GM20000 (cell line): ENCODE data around the gene PITPNM1.

Experiments
- DNase-seq: peaks from one replicate; pipeline ENCODE4 v3.0.0; 2012; ENCODE audit warnings: low spot score
- CTCF ChIP-seq: IDR thresholded peaks from 2 replicates; pipeline ENCODE4 v1.5.1; 2012; ENCODE audit warnings: mild to moderate bottlenecking, control low read depth; ENCODE audit errors: extremely low read depth, missing control alignments

The PITPNM1 gene

DNA sequence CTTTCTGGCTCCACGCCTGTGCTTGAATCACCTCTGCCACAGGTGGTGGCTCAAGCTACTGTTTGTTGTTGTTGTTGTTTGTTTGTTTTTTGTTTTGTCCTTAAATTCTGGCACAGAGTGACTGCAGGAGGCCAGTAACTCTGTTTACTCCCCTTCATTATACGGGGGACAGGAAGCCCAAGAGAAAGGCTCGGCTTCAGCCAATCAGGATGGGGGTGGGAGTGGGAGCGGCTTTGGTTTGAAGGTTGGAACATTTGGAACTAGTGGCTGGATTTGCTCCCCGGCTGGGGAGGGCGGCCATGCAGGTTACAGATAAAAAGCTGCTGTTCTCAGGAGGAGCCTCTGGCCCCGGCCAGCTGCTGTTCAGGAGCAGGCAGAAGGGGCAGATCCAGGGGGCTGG lies 37.8 kb upstream of the PITPNM1 start:
- DNase-seq: no peak
- no peak for TF ChIP-seq CTCF

- DNase-seq: no peak
- no peak for TF ChIP-seq CTCF
These were observed 37.0 kb upstream of the PITPNM1 start for GRCh38 chr11:67542169-67542568.

GRCh38 chr11:67541198-67541597 lies 36.0 kb upstream of the PITPNM1 start:
- no peak for DNase-seq

DNA sequence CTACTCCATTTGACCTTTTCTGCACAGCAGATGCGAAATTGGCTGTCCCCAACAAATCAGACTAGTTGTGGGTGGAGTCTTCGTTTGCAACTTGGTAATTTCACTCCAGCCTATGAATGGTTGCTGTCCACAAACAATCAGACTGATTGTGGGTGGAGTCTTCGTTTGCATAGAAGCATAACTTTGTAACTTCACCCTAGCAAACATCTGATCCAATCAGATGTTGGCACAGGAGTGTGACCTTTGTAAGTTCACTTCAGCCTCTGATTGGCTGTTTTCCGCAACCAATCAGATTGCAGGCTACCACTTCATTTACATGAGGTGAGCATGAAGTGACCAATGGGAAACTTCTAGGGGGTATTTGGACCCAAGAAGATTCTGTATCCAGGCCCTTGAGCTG lies 34.4 kb upstream of the PITPNM1 start:
- DNase-seq: no peak

More at GRCh38 chr11:67541198-67541597, 36.0 kb upstream of the PITPNM1 start:
- TF ChIP-seq CTCF: no peak

DNA sequence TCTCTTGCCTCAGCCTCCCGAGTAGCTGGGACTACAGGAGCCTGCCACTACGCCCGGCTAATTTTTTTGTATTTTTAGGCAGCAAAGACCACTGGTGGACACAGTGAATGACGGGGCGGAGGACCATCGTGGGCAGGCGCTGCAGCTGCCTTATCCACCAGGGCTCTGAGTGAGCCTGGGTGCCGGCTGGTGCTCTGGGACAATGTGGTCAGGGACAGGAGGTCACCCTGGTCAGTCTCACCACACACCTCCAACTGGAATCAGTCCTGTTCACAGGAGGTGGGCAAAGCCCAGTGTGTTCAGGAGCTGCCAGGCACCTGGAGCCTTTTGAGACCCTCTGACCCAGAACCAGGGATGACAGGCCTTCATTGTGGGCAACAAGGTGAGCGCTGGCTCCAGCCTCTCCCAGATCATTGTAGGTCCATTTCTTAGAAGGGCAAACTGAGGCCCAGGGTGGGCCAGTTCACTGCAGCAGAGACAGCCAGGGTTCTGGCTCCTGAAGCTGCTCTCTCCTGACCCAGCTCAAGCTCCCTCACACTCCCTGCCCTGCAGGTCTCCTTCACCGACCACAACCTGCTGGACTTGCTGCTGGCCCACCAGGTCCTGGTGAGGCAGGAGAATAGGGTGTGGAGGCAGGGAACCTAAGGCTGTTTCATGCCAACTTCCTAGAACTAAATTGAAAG lies 33.8 kb upstream of the PITPNM1 start:
- DNase-seq: no peak

More for the DNA sequence above, 34.4 kb upstream of the PITPNM1 start:
- TF ChIP-seq CTCF: no peak

GRCh38 chr11:67538306-67538705 lies 33.1 kb upstream of the PITPNM1 start:
- no peak for TF ChIP-seq CTCF
- no peak for DNase-seq

More for the DNA sequence above, 33.8 kb upstream of the PITPNM1 start:
- no peak for TF ChIP-seq CTCF

DNA sequence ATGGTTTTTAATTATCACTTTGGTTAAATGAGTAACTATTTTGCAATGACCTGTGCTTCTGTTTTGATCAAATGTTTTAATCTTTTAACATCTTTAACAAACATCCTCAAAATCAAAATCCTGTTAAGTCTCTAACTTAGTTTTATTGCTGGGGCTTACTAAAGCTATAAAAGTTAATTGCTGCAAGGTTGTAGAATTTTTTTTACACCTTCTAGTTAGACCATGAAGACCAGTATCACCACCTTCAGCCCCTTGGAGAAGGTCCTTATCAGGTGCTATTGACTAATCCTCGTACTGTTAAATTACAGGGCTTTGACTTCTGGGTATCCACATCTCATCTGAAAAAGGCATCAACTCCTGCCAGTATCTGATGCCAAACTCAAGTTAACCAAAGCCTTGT lies 30.4 kb upstream of the PITPNM1 start:
- TF ChIP-seq CTCF: no peak
- no peak for DNase-seq
